Measurements from ENCODE around the gene PIP5K1A. TPM values are rescaled to one million over a fixed set of nuclear protein-coding genes. Genes with fewer than 3 reads are reported as not detected.

Gene PIP5K1A
- total and polyA plus RNA-seq, 4 donors, result 21.7 to 120 (median 37.5) TPM

DNA sequence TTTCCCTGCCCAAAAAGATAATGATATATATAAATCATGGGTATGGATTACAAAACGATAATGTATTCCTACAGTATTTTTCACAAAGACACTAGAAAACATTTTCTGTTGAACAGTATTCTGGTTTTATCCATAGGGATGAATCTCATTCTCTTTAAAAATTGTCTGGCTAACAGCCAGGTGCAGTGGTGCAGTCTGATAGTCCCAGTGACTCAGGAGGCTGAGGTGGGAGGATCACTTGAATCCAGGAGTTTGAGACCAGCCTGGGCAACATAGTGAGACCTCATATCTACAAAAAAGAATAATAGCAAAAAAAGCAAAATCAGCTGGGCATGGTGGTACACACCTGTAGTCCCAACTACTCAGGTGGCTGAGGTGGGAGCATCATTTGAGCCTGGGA lies 23.3 kb downstream of the PIP5K1A start:
- no peaks in the 10 kb centered on the region for H3K9me3 ChIP-seq (ENCODE audit: control insufficient read depth in 4 of 4, insufficient read depth in 3 of 4, low read length in 3 of 4)
- no peak for ATAC-seq (ENCODE audit: insufficient read depth, low FRiP score)
- TF ChIP-seq, protein P1, sequence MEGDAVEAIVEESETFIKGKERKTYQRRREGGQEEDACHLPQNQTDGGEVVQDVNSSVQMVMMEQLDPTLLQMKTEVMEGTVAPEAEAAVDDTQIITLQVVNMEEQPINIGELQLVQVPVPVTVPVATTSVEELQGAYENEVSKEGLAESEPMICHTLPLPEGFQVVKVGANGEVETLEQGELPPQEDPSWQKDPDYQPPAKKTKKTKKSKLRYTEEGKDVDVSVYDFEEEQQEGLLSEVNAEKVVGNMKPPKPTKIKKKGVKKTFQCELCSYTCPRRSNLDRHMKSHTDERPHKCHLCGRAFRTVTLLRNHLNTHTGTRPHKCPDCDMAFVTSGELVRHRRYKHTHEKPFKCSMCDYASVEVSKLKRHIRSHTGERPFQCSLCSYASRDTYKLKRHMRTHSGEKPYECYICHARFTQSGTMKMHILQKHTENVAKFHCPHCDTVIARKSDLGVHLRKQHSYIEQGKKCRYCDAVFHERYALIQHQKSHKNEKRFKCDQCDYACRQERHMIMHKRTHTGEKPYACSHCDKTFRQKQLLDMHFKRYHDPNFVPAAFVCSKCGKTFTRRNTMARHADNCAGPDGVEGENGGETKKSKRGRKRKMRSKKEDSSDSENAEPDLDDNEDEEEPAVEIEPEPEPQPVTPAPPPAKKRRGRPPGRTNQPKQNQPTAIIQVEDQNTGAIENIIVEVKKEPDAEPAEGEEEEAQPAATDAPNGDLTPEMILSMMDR (IDR thresholded peaks at IDR 0.05; ENCODE audit: control extremely low read depth, extremely low read depth), result no peak
- DNase-seq, result no peak
- H3K9ac ChIP-seq (ENCODE audit: insufficient read depth in 1 of 2, low read length in 2 of 2), result no peak overlapping the region
- H3K27me3 ChIP-seq (ENCODE audit: control insufficient read depth in 3 of 3, insufficient read depth in 3 of 3, low read length in 2 of 3), result no peaks in the 10 kb centered on the region
- H3K4me3 ChIP-seq, result no peak overlapping the region
- H3K27ac ChIP-seq (ENCODE audit: low read depth in 1 of 2, low read length in 1 of 2), result no peak overlapping the region
- peaks cover 0 to 6% (median 0%) of the 10 kb centered on the region in 5 donors for H3K4me1 ChIP-seq (ENCODE audit: control insufficient read depth in 5 of 5, insufficient read depth in 5 of 5, low read length in 5 of 5)
- peaks cover 5 to 17% (median 9%) of the 10 kb centered on the region in 4 donors for H3K36me3 ChIP-seq (ENCODE audit: control insufficient read depth in 4 of 4, insufficient read depth in 4 of 4, low read length in 4 of 4)
- WGBS, 2 donors, result 89 to 94% methylated on average over 1 of the region's 1 CpG

DNA sequence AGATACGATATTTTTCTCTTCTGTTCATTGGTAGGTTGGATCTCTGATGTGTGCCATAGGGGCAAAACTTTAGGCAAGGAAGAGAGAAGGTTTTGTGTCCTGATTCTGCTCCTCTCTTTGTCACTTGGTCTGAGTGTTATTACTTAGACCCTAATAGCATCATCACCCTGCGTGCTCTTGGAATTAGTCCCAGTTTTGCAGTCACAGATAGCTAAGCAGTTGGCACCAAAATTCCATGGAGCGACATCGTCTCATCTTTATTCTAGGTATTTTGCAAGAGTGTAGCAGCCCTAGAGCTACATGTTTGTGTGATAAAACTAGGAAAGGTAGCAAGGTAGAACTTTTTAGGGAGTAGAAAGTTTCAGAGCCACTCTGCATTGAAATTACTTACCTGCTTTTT lies 23.8 kb downstream of the PIP5K1A start:
- Histone ChIP-seq H3K4me3 (no peak overlapping the region), H3K27ac (ENCODE audit: low read depth in 1 of 2, low read length in 1 of 2) (no peak overlapping the region), H3K36me3 (ENCODE audit: control insufficient read depth in 4 of 4, insufficient read depth in 4 of 4, low read length in 4 of 4) (peaks cover 5 to 17% (median 9%) of the 10 kb centered on the region in 4 donors), H3K9me3 (ENCODE audit: control insufficient read depth in 4 of 4, insufficient read depth in 3 of 4, low read length in 3 of 4) (no peaks in the 10 kb centered on the region), H3K4me1 (ENCODE audit: control insufficient read depth in 5 of 5, insufficient read depth in 5 of 5, low read length in 5 of 5) (peaks cover 0 to 6% (median 0%) of the 10 kb centered on the region in 5 donors), H3K27me3 (ENCODE audit: control insufficient read depth in 3 of 3, insufficient read depth in 3 of 3, low read length in 2 of 3) (no peaks in the 10 kb centered on the region), H3K9ac (ENCODE audit: insufficient read depth in 1 of 2, low read length in 2 of 2) (no peak overlapping the region)
- WGBS, 2 donors, result 88 to 92% methylated on average over 4 of the region's 4 CpGs
- TF ChIP-seq, protein P1 (IDR thresholded peaks at IDR 0.05; ENCODE audit: control extremely low read depth, extremely low read depth), result no peak
- ATAC-seq (ENCODE audit: insufficient read depth, low FRiP score) (no peak), DNase-seq (no peak)

DNA sequence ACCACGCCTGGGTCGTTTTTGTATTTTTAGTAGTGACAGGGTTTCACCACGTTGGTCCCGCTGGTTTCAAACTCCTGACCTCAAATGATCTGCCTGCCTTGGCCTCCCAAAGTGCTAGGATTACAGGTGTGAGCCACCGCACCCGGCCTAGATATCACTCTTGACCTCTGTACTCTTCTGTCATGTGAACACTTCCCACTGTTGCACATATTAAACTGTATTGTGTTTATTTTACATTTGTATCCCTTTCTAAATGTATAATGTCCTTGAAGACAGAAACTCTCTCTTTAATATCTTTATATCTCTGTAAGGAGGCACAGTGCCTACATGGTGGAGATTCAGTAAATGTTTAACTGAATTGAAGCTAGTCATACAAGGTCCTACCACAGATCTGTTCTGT lies 36.9 kb downstream of the PIP5K1A start:
- ATAC-seq (ENCODE audit: insufficient read depth, low FRiP score), result no peak
- DNase-seq, result no peak
- H3K4me3 ChIP-seq, result no peak overlapping the region
- H3K27me3 ChIP-seq (ENCODE audit: control insufficient read depth in 3 of 3, insufficient read depth in 3 of 3, low read length in 2 of 3), result no peaks in the 10 kb centered on the region
- H3K4me1 ChIP-seq (ENCODE audit: control insufficient read depth in 5 of 5, insufficient read depth in 5 of 5, low read length in 5 of 5), result no peaks in the 10 kb centered on the region
- TF ChIP-seq, protein P1 (IDR thresholded peaks at IDR 0.05; ENCODE audit: control extremely low read depth, extremely low read depth), result no peak
- H3K9ac ChIP-seq (ENCODE audit: insufficient read depth in 1 of 2, low read length in 2 of 2), result no peak overlapping the region
- H3K9me3 ChIP-seq (ENCODE audit: control insufficient read depth in 4 of 4, insufficient read depth in 3 of 4, low read length in 3 of 4), result no peaks in the 10 kb centered on the region
- no peak overlapping the region for H3K27ac ChIP-seq (ENCODE audit: low read depth in 1 of 2, low read length in 1 of 2)
- peaks cover 51 to 69% (median 63%) of the 10 kb centered on the region in 4 donors for H3K36me3 ChIP-seq (ENCODE audit: control insufficient read depth in 4 of 4, insufficient read depth in 4 of 4, low read length in 4 of 4)
- WGBS, 2 donors, result 88 to 97% methylated on average over 6 of the region's 6 CpGs

Data from lung (tissue), 12 donors.